Measurements from ENCODE around the gene PDE11A.

The PDE11A gene

GRCh38 chr2:177852389-177852788 is 220.2 kb downstream of the PDE11A start (continued):
- TF ChIP-seq, protein P1, sequence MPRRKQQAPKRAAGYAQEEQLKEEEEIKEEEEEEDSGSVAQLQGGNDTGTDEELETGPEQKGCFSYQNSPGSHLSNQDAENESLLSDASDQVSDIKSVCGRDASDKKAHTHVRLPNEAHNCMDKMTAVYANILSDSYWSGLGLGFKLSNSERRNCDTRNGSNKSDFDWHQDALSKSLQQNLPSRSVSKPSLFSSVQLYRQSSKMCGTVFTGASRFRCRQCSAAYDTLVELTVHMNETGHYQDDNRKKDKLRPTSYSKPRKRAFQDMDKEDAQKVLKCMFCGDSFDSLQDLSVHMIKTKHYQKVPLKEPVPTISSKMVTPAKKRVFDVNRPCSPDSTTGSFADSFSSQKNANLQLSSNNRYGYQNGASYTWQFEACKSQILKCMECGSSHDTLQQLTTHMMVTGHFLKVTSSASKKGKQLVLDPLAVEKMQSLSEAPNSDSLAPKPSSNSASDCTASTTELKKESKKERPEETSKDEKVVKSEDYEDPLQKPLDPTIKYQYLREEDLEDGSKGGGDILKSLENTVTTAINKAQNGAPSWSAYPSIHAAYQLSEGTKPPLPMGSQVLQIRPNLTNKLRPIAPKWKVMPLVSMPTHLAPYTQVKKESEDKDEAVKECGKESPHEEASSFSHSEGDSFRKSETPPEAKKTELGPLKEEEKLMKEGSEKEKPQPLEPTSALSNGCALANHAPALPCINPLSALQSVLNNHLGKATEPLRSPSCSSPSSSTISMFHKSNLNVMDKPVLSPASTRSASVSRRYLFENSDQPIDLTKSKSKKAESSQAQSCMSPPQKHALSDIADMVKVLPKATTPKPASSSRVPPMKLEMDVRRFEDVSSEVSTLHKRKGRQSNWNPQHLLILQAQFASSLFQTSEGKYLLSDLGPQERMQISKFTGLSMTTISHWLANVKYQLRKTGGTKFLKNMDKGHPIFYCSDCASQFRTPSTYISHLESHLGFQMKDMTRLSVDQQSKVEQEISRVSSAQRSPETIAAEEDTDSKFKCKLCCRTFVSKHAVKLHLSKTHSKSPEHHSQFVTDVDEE (CRISPR knock-in tag; IDR thresholded peaks at IDR 0.05): no peak
- TF ChIP-seq ZNF70 (CRISPR knock-in tag; IDR thresholded peaks at IDR 0.05): no peak
- TF ChIP-seq PATZ1 (CRISPR knock-in tag; IDR thresholded peaks at IDR 0.05; ENCODE audit: borderline replicate concordance): no peak
- TF ChIP-seq RARB (CRISPR knock-in tag; IDR thresholded peaks at IDR 0.05): no peak
- no peak for TF ChIP-seq CSDC2 (CRISPR knock-in tag; IDR thresholded peaks at IDR 0.05)
- TF ChIP-seq TOX (CRISPR knock-in tag; IDR thresholded peaks at IDR 0.05; ENCODE audit: borderline replicate concordance): no peak

DNA sequence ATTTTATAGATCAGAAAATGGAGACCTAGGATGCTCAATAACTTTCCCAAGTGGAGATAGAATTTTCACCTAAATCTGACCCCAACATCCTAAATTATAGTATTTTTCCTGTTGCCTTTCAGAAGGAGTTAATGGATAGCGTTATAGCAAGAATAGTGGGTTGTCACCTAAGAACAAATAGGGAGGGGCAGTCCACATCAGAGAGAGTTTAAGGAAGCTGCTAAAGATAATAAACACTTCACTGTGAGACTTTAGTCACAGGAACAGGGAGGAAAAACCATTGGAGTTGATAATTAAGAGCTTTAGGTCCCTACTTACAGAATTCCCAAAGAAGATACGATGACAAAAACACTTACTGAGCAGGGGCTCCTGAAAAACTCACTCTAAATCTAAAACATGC is 229.4 kb downstream of the PDE11A start:
- TF ChIP-seq CSDC2 (CRISPR knock-in tag; IDR thresholded peaks at IDR 0.05): no peak
- no peak for TF ChIP-seq GLIS3 (CRISPR knock-in tag; IDR thresholded peaks at IDR 0.05)
- no peak for TF ChIP-seq BACH2 (CRISPR knock-in tag; IDR thresholded peaks at IDR 0.05; ENCODE audit: borderline replicate concordance)
- no peak for TF ChIP-seq OSR1 (CRISPR knock-in tag; IDR thresholded peaks at IDR 0.05)
- no peak for TF ChIP-seq TCF4 (CRISPR knock-in tag; IDR thresholded peaks at IDR 0.05; ENCODE audit: borderline replicate concordance)
- no peak for TF ChIP-seq ZC3H10 (CRISPR knock-in tag; IDR thresholded peaks at IDR 0.05)
- TF ChIP-seq POU6F1 (CRISPR knock-in tag; IDR thresholded peaks at IDR 0.05; ENCODE audit: borderline replicate concordance, low read depth): no peak
- no peak for TF ChIP-seq CSRNP3 (CRISPR knock-in tag; IDR thresholded peaks at IDR 0.05)
- no peak for TF ChIP-seq ZNF565 (CRISPR knock-in tag; conservative IDR thresholded peaks at IDR 0.05; ENCODE audit: low read depth)
- TF ChIP-seq SNAI2 (CRISPR knock-in tag; IDR thresholded peaks at IDR 0.05): no peak
- no peak for TF ChIP-seq TOX (CRISPR knock-in tag; IDR thresholded peaks at IDR 0.05; ENCODE audit: borderline replicate concordance)
- TF ChIP-seq ARNTL (CRISPR knock-in tag; IDR thresholded peaks at IDR 0.05; ENCODE audit: borderline replicate concordance, low read depth): no peak
- no peak for TF ChIP-seq ZNF8 (CRISPR knock-in tag; IDR thresholded peaks at IDR 0.05)
- no peak for TF ChIP-seq ZNF70 (CRISPR knock-in tag; IDR thresholded peaks at IDR 0.05)
- TF ChIP-seq ZFP30 (CRISPR knock-in tag; IDR thresholded peaks at IDR 0.05): no peak
- TF ChIP-seq CREB5 (CRISPR knock-in tag; IDR thresholded peaks at IDR 0.05; ENCODE audit: low read depth): no peak
- no peak for TF ChIP-seq ISL1 (CRISPR knock-in tag; IDR thresholded peaks at IDR 0.05)
- no peak for ATAC-seq

DNA sequence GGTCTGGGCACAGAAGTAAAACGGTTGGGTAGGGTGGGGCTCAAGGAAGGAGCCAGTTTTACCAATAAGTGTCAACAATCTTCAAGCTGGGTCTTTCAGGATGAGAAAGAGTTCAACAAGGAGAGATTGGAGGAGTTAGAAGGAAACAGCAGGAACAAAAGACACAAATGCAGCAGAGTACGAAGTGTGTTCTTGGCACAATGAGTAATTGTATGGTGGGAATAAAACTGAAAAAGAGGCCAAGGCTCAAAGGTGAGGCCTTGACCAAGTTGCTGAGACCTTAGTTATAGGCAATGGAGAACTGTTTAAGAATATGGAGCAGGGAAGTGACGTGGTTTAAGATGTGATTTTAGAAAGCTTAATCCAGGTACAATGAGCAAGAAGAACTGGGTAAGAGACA is 230.3 kb downstream of the PDE11A start:
- no peak for ATAC-seq
- TF ChIP-seq ARNTL (CRISPR knock-in tag; IDR thresholded peaks at IDR 0.05; ENCODE audit: borderline replicate concordance, low read depth) (no peak), ZFP30 (CRISPR knock-in tag; IDR thresholded peaks at IDR 0.05) (no peak), ZFP3 (CRISPR knock-in tag; IDR thresholded peaks at IDR 0.05) (no peak), CSRNP3 (CRISPR knock-in tag; IDR thresholded peaks at IDR 0.05) (no peak), GLIS3 (CRISPR knock-in tag; IDR thresholded peaks at IDR 0.05) (no peak), SNAI2 (CRISPR knock-in tag; IDR thresholded peaks at IDR 0.05) (no peak), ZNF70 (CRISPR knock-in tag; IDR thresholded peaks at IDR 0.05) (no peak), TCF4 (CRISPR knock-in tag; IDR thresholded peaks at IDR 0.05; ENCODE audit: borderline replicate concordance) (no peak), CREB5 (CRISPR knock-in tag; IDR thresholded peaks at IDR 0.05; ENCODE audit: low read depth) (no peak), CSDC2 (CRISPR knock-in tag; IDR thresholded peaks at IDR 0.05) (no peak), ESRRG (CRISPR knock-in tag; IDR thresholded peaks at IDR 0.05) (no peak), RARB (CRISPR knock-in tag; IDR thresholded peaks at IDR 0.05) (no peak), POU6F1 (CRISPR knock-in tag; IDR thresholded peaks at IDR 0.05; ENCODE audit: borderline replicate concordance, low read depth) (no peak), ISL1 (CRISPR knock-in tag; IDR thresholded peaks at IDR 0.05) (no peak), PPARA (CRISPR knock-in tag; IDR thresholded peaks at IDR 0.05; ENCODE audit: borderline replicate concordance) (no peak), BACH2 (CRISPR knock-in tag; IDR thresholded peaks at IDR 0.05; ENCODE audit: borderline replicate concordance) (no peak)
